ENCODE results near the gene FBXO41.

- TF ChIP-seq SP1 (IDR thresholded peaks at IDR 0.05) (no peak), YY1 (IDR thresholded peaks at IDR 0.05) (no peak), EGR1 (IDR thresholded peaks at IDR 0.05; ENCODE audit: low read depth in 2 of 2) (no peak), TAF1 (conservative IDR thresholded peaks at IDR 0.05) (no peak), RXRA (IDR thresholded peaks at IDR 0.05) (no peak), FOXA1 (IDR thresholded peaks at IDR 0.05) (no peak)
- TF ChIP-seq, protein P1, sequence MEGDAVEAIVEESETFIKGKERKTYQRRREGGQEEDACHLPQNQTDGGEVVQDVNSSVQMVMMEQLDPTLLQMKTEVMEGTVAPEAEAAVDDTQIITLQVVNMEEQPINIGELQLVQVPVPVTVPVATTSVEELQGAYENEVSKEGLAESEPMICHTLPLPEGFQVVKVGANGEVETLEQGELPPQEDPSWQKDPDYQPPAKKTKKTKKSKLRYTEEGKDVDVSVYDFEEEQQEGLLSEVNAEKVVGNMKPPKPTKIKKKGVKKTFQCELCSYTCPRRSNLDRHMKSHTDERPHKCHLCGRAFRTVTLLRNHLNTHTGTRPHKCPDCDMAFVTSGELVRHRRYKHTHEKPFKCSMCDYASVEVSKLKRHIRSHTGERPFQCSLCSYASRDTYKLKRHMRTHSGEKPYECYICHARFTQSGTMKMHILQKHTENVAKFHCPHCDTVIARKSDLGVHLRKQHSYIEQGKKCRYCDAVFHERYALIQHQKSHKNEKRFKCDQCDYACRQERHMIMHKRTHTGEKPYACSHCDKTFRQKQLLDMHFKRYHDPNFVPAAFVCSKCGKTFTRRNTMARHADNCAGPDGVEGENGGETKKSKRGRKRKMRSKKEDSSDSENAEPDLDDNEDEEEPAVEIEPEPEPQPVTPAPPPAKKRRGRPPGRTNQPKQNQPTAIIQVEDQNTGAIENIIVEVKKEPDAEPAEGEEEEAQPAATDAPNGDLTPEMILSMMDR (IDR thresholded peaks at IDR 0.05; ENCODE audit: low read depth, low read length, missing input control) = no peak
Measured at GRCh38 chr2:73293534-73294171, 9.4 kb upstream of the FBXO41 start, which contains the start of gene EGR4.

All from liver (tissue), 3 donors.